HL-60/S4 treated with retinoic acid at 250 ng/mL for 4 days and 3 days (cell line): ENCODE measurements around the gene CAPNS2.
"Not testable (repeated sequence)": the region's sequence is repeated elsewhere in the genome, so short reads cannot be mapped to it uniquely, and the experiment has no call there.

Experiments used
- in situ Hi-C: fragments of 300-500 bp; cut with MboI; formaldehyde crosslinking; loops from 2 replicates; pipeline ENCODE4 v1.7.0; 2022; ENCODE audit warnings: low sequenced_read_pairs

Gene CAPNS2

DNA sequence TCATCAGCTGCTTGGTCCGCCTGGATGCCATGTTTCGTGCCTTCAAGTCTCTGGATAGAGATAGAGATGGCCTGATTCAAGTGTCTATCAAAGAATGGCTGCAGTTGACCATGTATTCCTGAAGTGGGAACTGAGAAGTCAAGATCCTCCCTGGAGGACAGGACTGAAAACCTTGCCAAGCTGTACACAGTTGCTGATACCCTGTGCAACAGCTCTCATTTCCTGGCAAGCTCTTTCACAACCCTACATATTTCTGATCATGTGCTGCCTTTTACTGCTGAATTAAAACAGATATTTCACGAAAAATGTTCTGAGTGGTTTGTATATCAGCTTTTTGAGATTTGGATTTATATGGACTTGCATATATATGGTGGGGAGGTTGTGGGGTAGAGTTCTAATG, 898 bp downstream of the CAPNS2 start:
- in situ Hi-C loops, result no loop called here

DNA sequence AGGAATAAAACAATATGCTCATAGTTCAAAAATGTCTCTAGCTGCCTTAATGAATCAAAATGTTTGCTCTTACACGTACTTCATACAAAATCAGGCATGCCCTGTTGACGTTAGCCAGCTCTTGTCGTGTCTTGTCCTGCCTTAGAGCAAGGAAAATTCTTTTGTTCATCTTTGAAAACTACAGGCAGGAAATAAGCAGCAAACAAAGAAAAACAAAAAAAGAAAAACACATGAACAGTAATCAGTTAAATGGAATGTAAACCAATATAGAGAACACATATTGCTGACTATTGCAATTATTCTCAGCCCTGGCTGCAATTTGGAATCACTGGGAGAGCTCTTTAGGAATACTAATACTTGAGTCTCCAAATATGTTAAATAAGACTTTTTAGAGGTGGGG, 1.7 kb downstream of the CAPNS2 start:
- in situ Hi-C loops, result no loop called here

DNA sequence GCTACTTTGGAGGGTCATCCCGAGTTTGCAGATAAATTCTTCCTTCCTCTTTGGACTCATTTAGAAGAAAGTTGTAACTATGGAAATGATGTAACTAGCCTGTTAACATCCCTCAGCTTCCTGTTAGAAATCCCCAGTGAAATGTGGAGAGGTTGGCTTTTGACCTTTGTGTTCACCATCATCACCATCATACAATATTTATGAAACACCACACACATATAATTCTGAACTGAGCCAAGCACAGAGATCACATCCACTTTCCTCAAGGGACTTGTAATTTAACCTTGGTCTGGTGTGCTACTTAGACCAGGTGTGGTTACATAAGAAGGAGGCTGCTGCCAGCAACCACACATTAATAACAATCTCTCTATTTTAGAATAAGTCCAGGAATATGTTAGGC, 2.5 kb downstream of the CAPNS2 start:
- in situ Hi-C loops, result no loop called here

DNA sequence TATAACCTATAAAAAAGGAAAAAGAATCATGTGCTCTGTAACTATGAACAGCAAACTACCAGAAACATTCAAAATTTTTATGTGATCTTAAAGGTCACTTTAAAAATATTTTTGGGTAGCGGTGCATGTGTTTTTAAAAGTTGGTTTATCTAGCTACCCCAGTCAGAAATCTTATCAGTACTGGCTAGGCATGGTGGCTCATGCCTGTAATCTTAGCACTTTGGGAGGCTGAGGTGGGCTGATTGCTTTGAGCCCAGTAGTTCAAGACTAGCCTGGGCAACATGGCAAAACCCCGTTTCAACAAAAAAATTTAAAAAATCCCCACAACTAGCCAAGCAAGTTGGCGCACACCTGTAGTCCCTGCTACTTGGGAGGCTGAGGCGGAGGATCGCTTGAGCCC, 3.7 kb downstream of the CAPNS2 start:
- in situ Hi-C loops, result no loop called here

DNA sequence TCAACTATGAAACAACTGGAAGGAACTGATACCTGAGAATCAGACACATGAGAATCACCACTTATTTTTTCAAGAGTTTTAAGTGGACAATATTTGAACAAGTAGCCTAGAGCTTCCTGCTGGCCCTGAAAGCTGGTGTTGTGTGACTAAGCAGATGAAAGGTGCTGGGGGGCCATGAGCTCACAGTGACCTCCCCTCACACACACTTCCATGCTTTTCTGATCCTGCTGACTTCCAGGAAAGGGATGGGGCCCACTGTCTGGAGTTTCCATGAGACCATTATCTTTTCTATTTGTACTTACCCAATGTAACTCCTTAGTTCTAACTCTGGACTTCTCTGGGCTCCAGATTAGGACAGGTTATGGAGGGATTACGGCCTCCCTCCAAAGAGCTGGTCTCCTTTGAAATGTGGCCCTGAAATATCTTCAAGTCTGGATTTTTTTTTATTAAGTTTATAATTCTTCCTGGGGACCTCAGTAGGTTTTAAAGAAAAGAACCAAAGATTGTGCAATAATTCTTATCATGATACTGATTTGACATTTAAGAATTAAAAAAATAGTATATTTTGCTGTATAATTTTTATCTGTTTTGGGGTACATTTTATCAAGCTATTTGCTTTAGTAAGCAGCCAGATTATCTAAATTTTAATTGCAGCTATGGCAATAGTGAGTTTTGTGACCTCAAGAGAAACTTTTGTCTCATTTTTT, 4.9 kb downstream of the CAPNS2 start:
- in situ Hi-C loops, result no loop called here

DNA sequence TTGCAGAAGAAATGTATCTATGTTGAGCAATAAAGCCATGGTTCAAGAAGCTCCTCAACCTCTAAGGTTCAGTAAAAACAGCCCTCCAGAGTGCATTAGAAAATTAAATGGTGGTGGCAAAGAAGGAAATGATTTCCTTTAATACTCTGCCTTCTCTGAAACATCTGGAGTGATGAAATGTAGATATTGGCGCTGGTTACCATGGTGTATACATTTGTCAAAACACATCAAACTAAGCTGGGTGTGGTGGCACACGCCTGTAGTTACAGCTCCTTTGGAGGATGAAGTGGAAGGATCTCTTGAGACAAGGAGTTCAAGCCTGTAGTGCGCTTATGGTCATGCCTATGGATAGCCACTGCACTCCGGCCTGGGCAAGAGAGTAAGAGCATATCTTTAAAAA, 6.0 kb downstream of the CAPNS2 start:
- in situ Hi-C loops, result no loop called here

DNA sequence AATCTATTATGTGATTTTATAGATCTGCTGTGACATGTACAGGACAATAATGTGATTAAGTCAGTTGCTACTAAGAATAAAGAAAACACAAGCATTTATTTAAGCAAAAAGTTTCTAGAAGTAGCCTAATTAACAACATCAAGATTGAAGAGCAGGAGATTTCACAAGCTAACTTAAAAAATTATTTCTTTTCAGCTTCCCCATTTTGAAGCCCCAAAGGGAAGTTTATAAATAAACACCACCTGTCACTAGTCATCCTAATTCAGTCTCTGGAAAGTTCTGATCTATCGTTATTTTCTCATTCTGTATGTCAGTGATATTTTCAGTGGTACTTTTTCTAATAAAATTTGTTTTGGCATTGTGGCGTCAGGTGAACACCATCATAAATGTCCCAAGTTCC, 8.3 kb downstream of the CAPNS2 start:
- in situ Hi-C loops, result no loop called here

DNA sequence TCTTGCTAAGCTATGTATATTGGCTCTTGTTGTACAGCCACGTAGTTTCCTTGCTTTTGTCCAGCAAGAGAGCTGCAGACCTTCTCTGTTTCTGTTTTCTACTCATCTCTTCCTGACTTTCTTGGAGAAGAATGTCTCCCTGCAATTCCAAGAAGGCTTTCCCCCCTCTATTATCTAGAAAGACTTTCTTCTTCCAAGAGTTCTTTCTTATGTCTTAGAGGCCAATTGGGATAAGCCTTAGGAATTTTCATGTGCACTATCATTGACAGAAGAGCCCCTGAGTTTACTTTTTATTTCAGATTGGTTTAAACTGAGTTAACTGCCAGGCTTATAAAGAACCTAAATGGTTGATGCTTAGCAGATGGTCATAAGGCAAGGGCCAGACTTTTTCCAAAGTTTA, 9.0 kb downstream of the CAPNS2 start:
- in situ Hi-C loops, result no loop called here

DNA sequence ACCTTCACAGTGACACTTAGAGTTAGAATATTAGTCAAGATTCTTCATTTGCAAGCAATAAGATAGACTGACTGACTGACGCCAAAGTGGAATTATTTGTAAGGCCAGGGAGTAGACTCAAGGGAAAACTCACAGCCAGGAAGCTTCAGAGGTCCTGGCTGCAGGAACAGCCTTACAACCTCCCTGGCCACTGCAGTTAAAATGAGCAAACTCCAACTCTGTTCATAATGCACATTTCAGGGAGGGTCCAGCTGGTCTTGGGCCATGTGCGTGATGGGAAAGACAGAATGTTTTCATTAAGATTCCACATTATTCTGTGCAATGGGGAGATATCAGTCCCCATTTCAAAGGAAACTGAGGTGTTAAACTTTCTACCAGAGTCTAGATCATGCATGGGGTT, 9.9 kb downstream of the CAPNS2 start:
- in situ Hi-C loops, result no loop called here

DNA sequence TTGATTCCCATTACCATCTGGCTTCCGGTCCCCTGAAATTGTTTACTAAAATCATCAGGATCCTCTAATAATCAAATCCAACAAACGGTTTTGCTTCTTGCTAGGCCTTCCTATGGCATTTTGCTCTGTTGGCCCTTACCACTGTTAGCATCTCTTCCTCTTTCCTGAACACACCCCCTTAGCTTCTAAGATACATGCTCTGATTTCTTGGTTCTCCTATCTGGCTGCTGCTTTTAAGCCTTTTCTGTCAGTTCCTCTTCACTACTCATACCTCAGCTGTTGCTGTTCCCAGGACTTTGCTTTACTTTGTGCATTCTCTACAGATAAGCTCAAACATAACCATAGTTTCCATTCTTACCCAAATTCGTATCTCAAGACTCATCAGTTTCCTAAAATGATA, 11.4 kb downstream of the CAPNS2 start:
- in situ Hi-C loops, result no loop called here

DNA sequence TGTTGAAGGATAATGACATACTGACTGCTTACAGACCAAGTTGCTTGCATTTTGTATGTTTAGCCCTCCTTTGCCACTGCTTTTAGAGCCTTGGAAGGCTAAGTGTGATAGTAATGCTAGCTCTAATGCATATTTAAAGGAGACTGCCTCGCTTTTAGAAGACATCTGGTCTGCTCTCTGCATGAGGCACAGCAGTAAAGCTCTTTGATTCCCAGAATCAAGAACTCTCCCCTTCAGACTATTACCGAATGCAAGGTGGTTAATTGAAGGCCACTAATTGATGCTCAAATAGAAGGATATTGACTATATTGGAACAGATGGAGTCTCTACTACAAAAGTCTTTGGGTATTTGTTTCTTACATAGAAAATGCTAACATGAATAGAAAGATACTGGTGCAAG, 19.1 kb downstream of the CAPNS2 start:
- in situ Hi-C loops, result no loop called here

DNA sequence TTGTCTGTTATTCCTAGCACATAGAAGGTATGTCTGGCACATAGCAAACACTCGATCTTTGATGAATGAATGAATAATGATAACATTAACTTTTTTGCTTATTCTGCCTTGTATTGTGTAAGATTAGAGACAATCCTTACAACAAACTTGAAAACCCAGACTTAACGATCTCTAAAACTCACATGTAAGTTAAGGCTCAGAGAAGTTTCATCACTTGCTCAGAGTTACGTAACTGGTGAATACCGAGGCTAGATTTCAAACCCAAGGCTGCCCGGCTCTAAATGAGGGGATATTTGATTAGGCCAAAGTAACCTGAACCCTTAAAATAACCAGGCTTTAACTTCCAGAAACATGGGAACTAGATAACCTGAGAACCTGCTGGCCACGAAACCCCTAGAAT, 22.3 kb downstream of the CAPNS2 start:
- in situ Hi-C loops, result no loop called here

DNA sequence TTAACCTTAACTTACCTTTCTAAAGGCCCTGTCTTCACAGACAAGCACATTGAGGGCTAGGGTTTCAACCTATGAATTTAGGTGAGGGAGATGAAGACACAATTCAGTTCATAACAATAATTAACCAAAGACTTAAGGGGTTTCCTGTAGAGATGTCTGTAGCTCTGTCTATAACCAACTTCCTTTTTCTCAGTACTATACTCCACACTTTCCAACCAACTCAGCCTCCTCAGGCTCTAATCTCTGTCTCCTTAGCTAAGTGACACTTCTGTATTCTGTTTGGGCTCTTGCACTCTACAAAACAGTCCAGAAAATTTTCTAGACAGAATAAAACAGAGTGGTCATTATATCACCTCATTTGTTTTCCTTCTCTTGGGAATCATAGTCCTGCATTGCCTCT, 25.8 kb downstream of the CAPNS2 start:
- in situ Hi-C loops, result no loop called here

DNA sequence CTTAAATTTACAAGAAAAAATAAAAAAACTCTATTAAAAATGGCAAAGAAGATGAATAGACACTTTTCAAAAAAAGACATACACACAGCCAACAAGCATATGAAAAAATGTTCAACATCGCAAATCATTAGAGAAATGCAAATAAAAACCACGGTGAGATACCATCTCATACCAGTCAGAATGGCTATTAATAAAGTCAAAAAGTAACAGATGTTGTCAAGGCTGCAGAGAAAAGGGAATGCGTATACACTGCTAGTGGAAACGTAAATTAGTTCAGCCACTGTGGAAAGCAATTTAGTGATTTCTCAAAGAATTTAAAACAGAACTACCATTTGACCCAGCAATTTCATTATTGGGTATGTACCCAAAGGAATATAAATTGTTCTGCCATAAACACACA, 31.4 kb downstream of the CAPNS2 start:
- in situ Hi-C loops, result no loop called here

DNA sequence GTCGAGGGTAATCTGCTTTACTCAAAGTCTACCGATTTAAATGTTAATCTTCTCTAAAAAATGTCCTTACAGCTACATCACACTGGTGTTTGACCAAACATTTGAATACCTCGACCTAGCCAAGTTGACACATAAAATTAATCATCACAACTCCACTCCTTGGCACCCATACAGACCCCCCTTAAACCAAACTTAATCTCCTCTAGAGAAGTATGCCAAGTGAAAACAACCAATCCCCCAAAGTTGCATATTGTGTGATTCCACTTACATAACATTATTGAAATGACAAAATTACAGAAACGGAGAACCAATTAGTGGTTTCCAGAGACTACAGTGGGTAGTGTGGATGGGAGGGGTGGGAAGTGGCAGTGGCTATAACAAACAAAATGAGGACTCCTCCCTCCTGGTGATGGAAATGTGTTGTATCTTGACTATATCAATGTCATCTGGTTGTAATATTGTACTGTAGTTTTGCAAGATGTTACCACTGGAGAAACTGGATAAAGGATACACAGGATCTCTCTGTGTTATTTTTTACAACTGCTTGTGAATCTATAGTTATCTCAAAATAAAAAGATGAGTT, 39.4 kb downstream of the CAPNS2 start:
- in situ Hi-C loops, result no loop called here

DNA sequence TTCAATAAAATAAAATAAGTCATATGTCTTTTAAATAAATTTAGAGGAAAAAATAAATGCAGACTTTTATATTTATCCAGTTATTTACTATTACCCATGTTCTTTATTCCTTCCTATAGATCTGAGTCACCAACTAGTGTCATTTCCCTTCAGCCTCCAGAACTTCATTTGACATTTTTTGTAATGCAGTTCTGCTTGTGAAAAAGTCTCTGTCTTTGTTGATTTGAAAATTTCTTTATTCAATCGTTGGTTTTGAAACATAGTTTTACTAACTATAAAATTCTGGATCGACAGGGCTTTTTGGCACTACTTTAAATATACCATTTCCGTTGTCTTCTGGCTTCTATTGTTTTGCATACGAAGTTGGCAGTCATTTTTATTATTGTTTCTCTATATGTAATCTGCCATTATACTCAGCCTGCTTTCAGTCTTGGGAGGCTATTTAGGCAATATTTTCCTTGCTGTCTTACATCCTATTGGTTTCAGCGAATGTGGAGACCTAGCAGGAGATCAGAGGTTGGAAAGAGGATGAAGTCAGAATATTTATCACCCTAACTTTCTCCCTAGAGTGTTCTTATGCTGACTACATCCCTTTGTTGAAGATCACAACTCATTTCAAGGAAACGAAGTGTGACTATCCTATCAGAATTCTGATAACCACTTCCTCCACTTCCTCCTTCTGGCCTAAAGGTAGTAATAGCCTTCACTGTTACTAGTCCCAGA, 47.3 kb downstream of the CAPNS2 start:
- in situ Hi-C loops, result no loop called here

DNA sequence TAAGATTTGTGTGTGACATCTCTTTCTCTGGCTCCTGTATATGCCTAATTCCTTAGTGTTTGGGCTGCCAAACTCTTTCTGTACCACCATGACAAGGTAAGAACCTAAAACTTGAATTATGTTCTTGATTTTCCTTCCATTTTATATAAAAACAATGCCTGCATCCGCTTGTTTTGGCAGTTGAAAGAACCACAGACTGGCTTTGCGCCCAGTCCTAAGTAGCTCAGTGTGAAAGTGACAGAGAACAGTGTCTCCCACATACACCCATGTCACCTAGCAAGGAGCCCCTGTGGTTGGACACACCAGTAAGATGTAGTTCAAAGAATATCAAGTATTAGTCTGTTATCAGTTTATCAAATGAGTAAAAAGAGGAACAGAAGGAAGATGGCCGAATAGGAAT, 48.6 kb downstream of the CAPNS2 start:
- in situ Hi-C loops, result no loop called here

DNA sequence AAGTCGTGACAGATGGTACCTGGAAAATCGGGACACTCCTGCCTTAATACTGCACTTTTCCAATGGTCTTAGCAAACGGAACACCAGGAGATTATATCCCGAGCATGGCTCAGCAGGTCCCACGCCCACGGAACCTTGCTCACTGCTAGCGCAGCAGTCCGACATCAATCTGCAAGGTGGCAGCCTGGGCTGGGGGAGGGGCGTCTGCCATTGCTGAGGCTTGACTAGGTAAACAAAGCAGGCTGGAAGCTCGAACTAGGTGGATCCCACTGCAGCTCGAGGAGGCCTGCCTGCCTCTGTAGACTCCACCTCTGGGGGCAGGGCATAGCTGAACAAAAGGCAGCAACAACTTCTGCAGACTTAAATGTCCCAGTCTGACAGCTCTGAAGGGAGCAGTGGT, 49.2 kb downstream of the CAPNS2 start:
- in situ Hi-C loops, result not testable (repeated sequence)
